Psoas muscle (tissue), 8 donors: ENCODE data around the gene ATP10B. TPM values are rescaled to one million over a fixed set of nuclear protein-coding genes. Genes with fewer than 3 reads are reported as not detected.

Experiments
- ATAC-seq, 4 donors: fragments of 200-7000 bp; cut with Tn5 transposase; one replicate each; pipeline ENCODE4 v1.9.1; 2020; ENCODE audit warnings: moderate library complexity in 3 of 4, mild to moderate bottlenecking in 2 of 4
- DNase-seq, 2 donors: peaks; one replicate each; pipeline ENCODE4 v3.0.0-alpha.2; 2020
- H3K27ac ChIP-seq: fragments of 200-600 bp; one replicate; pipeline ENCODE4 v1.8.0; 2022
- H3K27me3 ChIP-seq, 3 donors: fragments of 200-600 bp in 1 of 3; one replicate each; pipeline versions ENCODE4 v1.6.1 to v1.8.0; 2013 to 2022; ENCODE audit warnings: low read length in 2 of 3, mild to moderate bottlenecking in 2 of 3, moderate library complexity in 1 of 3; ENCODE audit not compliant: insufficient read depth in 3 of 3
- H3K36me3 ChIP-seq, 2 donors: fragments of 200-600 bp in 1 of 2; one replicate each; pipeline versions ENCODE4 v1.6.1 to v1.8.0; 2013 to 2022; ENCODE audit warnings: low read depth in 1 of 2, mild to moderate bottlenecking in 1 of 2, moderate library complexity in 1 of 2; ENCODE audit not compliant: insufficient read depth in 1 of 2
- H3K4me1 ChIP-seq: fragments of 200-600 bp; one replicate; pipeline ENCODE4 v1.8.0; 2022
- H3K4me3 ChIP-seq: fragments of 200-600 bp; one replicate; pipeline ENCODE4 v1.8.0; 2022; ENCODE audit warnings: mild to moderate bottlenecking
- H3K9me3 ChIP-seq: fragments of 200-600 bp; one replicate; pipeline ENCODE4 v1.8.0; 2022
- WGBS, 3 donors: extraction: QIAGEN DNeasy Blood & Tissue Kit; methylation state at CpG; one replicate each; pipeline versions ENCODE4 v1.1.6 to v1.1.7; 2013; 5-methylcytosine and 5-hydroxymethylcytosine counted together
- intact Hi-C, 2 donors: fragments of 100-400 bp; cut with DNase I; formaldehyde crosslinking; loops; one replicate each; pipeline versions ENCODE4 v1.11.0 to v1.14.2; 2022
- polyA plus RNA-seq, 3 donors: library from polyadenylated mRNA; stranded (reverse); fragments of 200-250 nt; gene quantifications; one replicate each; pipeline ENCODE4 v1.2.3, GENCODE V29; 2013
- total RNA-seq, 4 donors: library from RNA; stranded (reverse); fragmentation: NEBNext Ultra II Directional in 2 of 4; extraction: Animal tissue kit (Norgen Biotek cat#: 25700) in 2 of 4; gene quantifications; one replicate each; pipeline versions ENCODE4 v1.2.1 to v1.2.4, GENCODE V29; 2021 to 2023
- TF ChIP-seq, protein P1 (sequence below): fragments of 200-600 bp; IDR thresholded peaks from one replicate; pipeline ENCODE4 v1.8.0; 2022; ENCODE audit warnings: antibody characterized with exemption
- donor health status: healthy with polysubstance abuse.
- donor health status: DM: no; HTN: no; CAD: no; lungs with moderate emphysema.
- donor health status: Bipolar disorder and iron deficiency.
- donor health status: healthy.
- donor health status: DM: yes; HTN: yes; CAD: no.
- donor health status: DM: no; HTN: no; CAD: no.
- donor health status: DM: no; HTN: no; CAD: no.
- donor health status: DM: yes; HTN: yes; CAD: no.

Gene ATP10B
- total and polyA plus RNA-seq, 7 donors = 0.01 to 0.04 TPM; not detected in 5

DNA sequence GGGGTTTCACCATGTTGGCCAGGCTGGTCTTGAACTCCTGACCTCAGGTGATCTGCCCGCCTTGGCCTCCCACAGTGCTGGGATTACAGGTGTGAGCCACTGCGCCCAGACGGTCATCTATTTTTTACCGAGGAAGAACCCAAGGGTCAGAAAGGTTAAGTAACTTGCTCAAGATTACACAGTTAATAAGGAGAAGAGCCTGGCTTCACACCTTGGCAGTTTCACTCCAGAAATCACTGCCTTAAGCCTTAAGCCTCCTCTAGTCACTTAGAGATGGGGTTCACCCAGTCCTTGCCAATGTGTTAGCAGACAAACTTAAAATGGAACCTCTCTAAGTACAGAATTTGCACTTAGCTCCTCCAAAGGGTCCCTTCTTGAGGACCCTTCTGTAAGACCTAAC lies 314.1 kb downstream of the ATP10B start:
- H3K27me3 ChIP-seq = no peaks in the 10 kb centered on the region
- no peaks in the 10 kb centered on the region for H3K9me3 ChIP-seq
- no peaks in the 10 kb centered on the region for H3K4me1 ChIP-seq
- 76 to 87% (median 77%) methylated on average over 3 to 4 of the region's 4 CpGs for WGBS, 3 donors
- H3K4me3 ChIP-seq = no peak overlapping the region
- no peak overlapping the region for H3K27ac ChIP-seq
- intact Hi-C loops = no loop called here
- DNase-seq (no peak), ATAC-seq (no peak)
- no peaks in the 10 kb centered on the region for H3K36me3 ChIP-seq
- TF ChIP-seq, protein P1, sequence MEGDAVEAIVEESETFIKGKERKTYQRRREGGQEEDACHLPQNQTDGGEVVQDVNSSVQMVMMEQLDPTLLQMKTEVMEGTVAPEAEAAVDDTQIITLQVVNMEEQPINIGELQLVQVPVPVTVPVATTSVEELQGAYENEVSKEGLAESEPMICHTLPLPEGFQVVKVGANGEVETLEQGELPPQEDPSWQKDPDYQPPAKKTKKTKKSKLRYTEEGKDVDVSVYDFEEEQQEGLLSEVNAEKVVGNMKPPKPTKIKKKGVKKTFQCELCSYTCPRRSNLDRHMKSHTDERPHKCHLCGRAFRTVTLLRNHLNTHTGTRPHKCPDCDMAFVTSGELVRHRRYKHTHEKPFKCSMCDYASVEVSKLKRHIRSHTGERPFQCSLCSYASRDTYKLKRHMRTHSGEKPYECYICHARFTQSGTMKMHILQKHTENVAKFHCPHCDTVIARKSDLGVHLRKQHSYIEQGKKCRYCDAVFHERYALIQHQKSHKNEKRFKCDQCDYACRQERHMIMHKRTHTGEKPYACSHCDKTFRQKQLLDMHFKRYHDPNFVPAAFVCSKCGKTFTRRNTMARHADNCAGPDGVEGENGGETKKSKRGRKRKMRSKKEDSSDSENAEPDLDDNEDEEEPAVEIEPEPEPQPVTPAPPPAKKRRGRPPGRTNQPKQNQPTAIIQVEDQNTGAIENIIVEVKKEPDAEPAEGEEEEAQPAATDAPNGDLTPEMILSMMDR = no peak

DNA sequence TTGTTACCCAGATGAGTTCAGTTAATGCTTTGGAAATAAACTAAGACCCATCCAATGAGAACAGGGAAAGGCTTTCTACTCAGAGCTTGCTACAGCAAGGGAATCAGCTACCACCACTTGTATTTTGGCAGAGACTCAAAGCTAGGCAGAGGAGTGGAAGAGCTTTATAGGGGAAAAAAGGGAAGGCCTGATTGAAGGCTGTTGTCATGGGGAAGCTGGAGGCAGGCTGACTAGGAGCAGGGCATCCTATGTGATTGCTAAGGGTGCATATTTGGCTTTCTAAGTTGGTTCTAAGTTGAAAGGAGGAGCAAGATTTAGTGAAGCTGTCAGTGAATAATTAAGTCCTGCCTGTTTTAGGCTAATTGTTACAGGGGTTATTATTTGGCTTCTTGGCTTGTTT lies 314.9 kb downstream of the ATP10B start:
- H3K4me1 ChIP-seq = no peaks in the 10 kb centered on the region
- H3K36me3 ChIP-seq = no peaks in the 10 kb centered on the region
- H3K27ac ChIP-seq = no peak overlapping the region
- ATAC-seq (no peak), DNase-seq (no peak)
- intact Hi-C loops = no loop called here
- no peak overlapping the region for H3K4me3 ChIP-seq
- H3K27me3 ChIP-seq = no peaks in the 10 kb centered on the region
- TF ChIP-seq, protein P1 = no peak
- H3K9me3 ChIP-seq = no peaks in the 10 kb centered on the region

DNA sequence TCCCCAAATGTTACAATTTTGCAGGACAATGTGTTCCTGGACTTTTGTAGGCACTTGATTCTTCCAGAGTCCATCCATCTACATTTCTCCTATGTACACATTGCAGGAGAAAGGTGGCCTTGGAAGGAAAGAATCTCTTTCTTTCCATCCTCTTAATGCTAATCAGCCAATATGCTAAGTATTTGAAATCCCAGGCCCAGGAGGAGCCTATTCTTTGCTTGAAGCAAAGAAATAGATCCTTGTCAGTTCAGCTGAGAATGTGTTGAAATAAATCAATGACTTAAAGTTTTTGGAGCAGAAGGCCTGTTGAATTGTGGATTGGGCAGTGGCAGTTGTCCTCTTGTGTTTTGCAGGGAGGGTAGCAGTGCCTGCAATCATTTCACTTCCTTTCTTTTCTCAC lies 317.1 kb downstream of the ATP10B start:
- DNase-seq (no peak), ATAC-seq (no peak)
- peaks cover 0 to 3% (median 0%) of the 10 kb centered on the region in 3 donors for H3K27me3 ChIP-seq
- H3K4me1 ChIP-seq = no peaks in the 10 kb centered on the region
- no peaks in the 10 kb centered on the region for H3K36me3 ChIP-seq
- H3K27ac ChIP-seq = no peak overlapping the region
- H3K9me3 ChIP-seq = no peaks in the 10 kb centered on the region
- intact Hi-C loops = no loop called here
- H3K4me3 ChIP-seq = no peak overlapping the region
- TF ChIP-seq, protein P1 = no peak

DNA sequence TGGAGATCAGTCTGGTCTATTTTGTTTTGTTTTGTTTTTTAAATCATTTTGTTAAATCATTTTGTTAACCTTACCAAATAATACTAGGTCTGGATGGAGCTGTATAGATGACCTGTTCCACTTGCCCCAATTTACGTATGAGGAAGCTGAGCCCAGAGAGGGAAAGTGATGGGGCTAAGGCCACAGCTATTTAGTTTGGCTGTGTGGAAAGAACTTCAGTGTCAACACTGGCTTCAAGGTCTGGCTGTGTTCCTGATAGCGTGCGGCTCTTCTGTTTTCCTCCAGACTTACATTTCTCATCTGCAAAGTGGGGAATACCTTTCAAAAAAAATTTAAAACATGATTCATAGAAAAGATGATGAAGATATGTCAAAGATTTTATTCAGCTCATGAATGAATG lies 317.9 kb downstream of the ATP10B start:
- H3K4me1 ChIP-seq = no peaks in the 10 kb centered on the region
- H3K9me3 ChIP-seq = no peaks in the 10 kb centered on the region
- intact Hi-C loops = no loop called here
- DNase-seq (no peak), ATAC-seq (no peak)
- H3K36me3 ChIP-seq = no peaks in the 10 kb centered on the region
- H3K4me3 ChIP-seq = no peak overlapping the region
- TF ChIP-seq, protein P1 = no peak
- no peak overlapping the region for H3K27ac ChIP-seq
- WGBS, 3 donors = 82 to 93% (median 86%) methylated on average over 3 of the region's 3 CpGs
- peaks cover 0 to 3% (median 0%) of the 10 kb centered on the region in 3 donors for H3K27me3 ChIP-seq

DNA sequence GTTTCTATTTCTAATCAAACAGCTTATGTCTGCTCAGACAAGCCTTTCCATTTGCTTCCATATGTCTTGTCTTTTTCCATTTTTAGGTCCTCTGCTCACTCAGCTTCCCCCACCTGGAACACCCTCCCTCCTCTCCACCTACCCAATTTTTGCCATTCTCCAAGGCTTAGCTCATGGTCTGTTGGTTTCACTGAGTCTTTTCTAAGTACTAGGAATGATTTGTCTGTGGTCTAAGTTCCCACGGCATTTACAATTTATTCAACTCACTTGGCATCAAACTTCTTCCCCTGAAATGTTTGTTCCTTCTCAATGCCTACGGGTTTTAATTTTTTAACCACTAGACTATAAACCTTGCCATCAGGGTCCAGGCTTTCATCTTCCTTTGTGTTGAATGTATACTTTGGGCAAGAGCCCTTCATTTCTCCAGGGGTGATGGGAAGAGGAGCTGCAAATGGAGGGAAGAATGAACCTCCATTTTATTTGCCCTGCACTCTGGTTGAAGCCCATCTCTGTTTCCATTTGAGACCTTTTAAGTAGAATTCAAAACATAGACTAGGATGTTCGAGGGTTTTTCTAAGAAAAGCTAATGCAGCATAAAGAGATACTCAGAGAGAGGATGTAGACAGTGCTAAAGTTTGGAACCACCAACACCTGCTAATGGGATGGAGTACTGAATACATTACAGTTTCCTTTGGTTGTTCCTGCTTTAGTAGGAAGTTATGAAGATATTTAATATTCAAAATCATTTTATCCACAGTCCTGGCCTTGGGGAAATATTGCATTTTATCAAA lies 326.3 kb downstream of the ATP10B start:
- TF ChIP-seq, protein P1 = no peak
- WGBS, 3 donors = 41 to 57% (median 52%) methylated on average over 3 of the region's 3 CpGs
- Histone ChIP-seq H3K36me3 (no peaks in the 10 kb centered on the region), H3K27ac (no peak overlapping the region), H3K4me3 (no peak overlapping the region), H3K4me1 (no peaks in the 10 kb centered on the region), H3K27me3 (peaks cover 0 to 3% (median 0%) of the 10 kb centered on the region in 3 donors), H3K9me3 (no peaks in the 10 kb centered on the region)
- DNase-seq (no peak), ATAC-seq (no peak)
- intact Hi-C loops = no loop called here
